HEK293T (cell line): ENCODE data around the gene GAPDH.

ENCODE experiments used
- ARNT ChIP-seq: fragments of 450-650 bp; IDR thresholded peaks from 2 replicates; pipeline ENCODE4 v1.6.1; 2017; ENCODE audit warnings: mild to moderate bottlenecking
- FOXM1 ChIP-seq: fragments of 450-650 bp; IDR thresholded peaks from 2 replicates; pipeline ENCODE4 v1.6.1; 2017; ENCODE audit warnings: mild to moderate bottlenecking, borderline replicate concordance
- L3MBTL2 ChIP-seq: fragments of 450-650 bp; conservative IDR thresholded peaks from 2 replicates; pipeline ENCODE4 v1.6.1; 2016; ENCODE audit warnings: mild to moderate bottlenecking
- SP1 ChIP-seq: fragments of 450-650 bp; IDR thresholded peaks from 2 replicates; pipeline ENCODE4 v1.6.1; 2017
- SUZ12 ChIP-seq: fragments of 450-650 bp; IDR thresholded peaks from 2 replicates; pipeline ENCODE4 v1.6.1; 2016; ENCODE audit warnings: mild to moderate bottlenecking

- TF ChIP-seq L3MBTL2 (no peak), SP1 (no peak), SUZ12 (no peak), FOXM1 (no peak), ARNT (no peak)
Measured at GRCh38 chr12:6551496-6552139, 17.3 kb downstream of the GAPDH start.
